ENCODE results near the gene SVIL.
"Not testable (repeated sequence)": the region's sequence is repeated elsewhere in the genome, so short reads cannot be mapped to it uniquely, and the experiment has no call there.

SVIL gene

DNA sequence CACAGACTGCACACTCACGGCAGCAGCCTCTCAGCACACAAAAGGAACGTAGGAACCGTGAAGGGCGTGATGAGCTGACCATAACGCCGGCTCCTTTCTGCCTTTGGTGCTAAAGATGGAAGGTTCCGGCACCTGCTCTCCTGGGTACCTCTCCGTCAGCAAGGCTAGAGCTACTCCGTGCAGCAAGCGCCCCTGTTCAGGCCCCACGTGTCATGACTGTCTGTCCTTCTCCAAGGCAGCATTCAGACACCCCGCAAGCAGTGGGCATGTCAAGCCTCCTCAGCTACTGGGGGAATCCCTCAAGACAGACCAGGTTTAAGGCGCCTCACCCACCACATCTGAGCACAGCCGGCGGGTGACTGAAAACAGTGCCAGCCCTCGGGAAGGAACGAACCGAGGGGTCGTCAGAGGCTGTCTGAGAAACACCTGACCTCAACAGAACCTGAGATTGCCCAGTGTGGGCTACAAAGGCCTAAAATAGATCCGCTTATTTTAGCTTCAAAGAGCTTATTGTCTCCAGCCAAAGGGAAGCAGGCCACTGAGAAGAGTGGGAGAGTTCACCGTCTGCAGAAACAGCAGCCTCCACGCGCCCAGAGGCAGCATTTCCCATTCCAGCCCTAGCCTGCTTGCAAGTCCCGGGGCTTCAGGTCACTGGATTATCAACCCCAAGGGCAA, 124.2 kb downstream of the SVIL start:
- DNase-seq, result not testable (repeated sequence)

- DNase-seq, result no peak
These were observed 126.1 kb downstream of the SVIL start for GRCh38 chr10:29508554-29509244.

- not testable (repeated sequence) for DNase-seq
These were observed 127.0 kb downstream of the SVIL start for GRCh38 chr10:29507750-29508149.

- DNase-seq, result not testable (repeated sequence)
These were observed 128.3 kb downstream of the SVIL start for GRCh38 chr10:29506324-29506921.

- no peak for DNase-seq
These were observed 132.4 kb downstream of the SVIL start for GRCh38 chr10:29502351-29502750.

DNA sequence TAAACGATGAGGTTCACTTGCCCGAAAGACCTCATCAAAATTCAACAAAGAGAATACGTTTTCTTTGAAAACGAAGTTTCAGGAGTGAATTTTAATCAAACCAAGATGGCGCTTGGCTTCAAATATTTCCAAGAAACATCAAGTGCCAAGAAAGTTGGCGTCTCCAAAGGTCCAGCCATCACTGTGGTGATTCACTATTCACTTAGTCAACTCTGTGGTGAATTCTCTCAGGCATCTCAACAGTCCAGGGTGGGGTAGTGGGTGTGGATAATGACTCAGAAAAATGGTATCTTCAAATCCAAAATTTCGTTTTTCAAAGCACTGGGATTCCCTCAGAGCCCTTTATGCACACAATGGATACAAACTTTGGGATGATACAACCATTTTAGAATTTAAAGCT, 133.1 kb downstream of the SVIL start:
- DNase-seq, result peak; percentile 96

DNA sequence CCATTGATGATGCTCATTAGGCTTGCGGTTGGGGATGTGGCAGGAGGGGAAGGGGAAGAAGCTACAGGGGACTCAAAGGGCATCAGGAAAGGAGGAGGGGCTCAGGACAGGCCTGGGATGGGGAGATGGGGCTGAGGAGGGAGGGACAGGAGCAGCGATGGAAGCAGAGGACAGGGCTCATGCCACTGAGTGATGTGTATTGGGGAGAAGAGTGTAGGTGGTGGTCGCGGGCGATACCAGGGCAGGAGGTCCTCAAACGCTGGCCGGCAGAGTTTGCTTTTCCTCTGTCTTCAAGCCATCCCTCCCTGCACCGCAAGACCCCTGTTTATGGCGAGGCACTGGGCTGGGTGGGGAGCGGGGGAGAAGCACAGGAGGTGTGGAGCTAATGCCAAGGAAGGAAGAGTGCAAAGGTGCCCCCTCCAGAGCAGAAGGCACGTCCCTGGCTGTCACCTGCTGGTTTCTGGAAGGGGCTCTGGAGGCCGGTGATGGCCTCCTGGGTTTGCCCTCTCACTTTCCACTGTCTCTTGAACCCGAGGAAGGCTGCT, 134.7 kb downstream of the SVIL start:
- DNase-seq, result no peak

DNA sequence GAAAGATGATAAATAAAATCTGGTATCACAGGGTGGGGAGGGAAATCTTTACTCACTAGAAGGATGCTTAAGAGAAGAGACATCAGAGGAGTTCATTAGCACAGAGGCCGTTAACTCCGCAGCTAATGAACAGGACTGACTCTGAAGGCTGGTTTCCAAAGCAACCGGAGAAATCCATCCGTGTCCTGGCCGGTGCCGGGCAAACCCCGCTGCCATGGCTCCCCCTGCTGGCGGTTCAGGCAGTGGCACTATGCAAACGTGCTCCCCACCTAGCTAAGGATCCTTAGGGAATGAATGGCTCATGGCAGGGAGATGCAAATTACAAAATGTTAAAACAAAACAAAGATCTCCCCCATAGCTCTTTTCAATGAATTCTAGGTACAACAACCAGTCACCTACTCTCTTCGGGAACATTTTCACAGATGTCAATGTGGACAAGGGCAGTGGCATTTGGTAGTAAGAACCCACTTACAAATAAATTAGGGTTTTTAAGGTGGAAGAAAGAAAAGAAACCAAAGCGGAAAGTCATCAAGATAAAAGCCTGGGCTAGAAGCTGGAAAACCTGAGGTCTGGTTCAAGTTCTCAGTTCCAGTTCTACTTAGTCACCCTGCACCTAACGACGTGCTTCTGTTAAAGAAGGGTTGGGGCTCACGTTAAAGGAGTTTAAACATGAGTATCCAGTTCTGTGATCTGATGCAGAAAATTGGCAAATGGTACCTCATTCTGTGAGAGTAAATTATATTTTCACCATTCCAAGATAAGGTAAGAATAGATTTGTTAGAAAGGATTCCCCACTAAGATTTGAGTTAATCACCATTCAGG, 138.2 kb downstream of the SVIL start:
- peak; percentile 61 for DNase-seq

- no peak for DNase-seq
These were observed 139.4 kb downstream of the SVIL start for GRCh38 chr10:29495366-29495765.

GRCh38 chr10:29493697-29494096, 141.1 kb downstream of the SVIL start:
- DNase-seq, result no peak

- DNase-seq, result no peak
These were observed 142.0 kb downstream of the SVIL start for GRCh38 chr10:29492774-29493173.

DNA sequence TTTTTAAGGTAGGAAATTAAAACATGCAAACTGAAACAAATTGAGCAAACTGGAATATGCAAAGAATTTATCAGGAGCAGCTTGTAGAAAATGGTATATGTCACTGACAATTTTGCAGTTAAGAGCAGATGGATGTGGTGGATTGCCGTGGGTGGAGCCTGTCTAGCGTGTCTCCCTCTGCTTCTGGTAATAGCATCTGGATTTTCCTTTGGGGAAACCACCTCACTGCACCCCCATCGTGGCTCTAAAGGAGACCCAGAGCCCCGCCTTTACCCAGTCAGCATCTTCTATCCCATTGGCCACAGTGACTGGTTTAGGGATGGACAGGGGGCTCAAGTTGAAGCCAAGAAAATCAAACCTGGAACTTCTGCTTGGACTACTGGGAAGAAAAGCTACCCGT, 142.9 kb downstream of the SVIL start:
- no peak for DNase-seq

GRCh38 chr10:29490781-29491280, 143.9 kb downstream of the SVIL start:
- DNase-seq, result not testable (repeated sequence)

- DNase-seq, result not testable (repeated sequence)
These were observed 146.3 kb downstream of the SVIL start for GRCh38 chr10:29488471-29488870.

- DNase-seq, result not testable (repeated sequence)
These were observed 146.9 kb downstream of the SVIL start for GRCh38 chr10:29487884-29488266.

- not testable (repeated sequence) for DNase-seq
These were observed 147.5 kb downstream of the SVIL start for GRCh38 chr10:29487032-29487883.

DNA sequence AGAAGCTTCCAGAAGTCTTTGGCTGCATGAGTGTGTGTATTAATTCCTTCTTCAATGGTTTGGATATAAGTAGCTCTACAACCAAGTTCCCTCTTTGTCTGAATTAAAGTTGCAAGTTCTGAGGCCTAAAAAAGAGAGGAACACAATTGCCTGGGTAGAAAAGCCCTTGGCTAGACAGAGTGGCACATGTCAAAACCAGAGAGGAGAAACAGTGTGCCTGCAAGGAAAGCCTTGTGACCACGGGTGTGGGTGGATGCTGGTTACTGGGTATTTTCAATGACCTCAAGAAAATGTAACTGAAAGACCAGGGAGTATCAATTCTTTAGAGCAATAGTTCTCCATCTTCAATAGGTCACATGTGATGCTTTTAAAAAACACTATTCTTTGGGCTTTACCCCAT, 148.3 kb downstream of the SVIL start:
- no peak for DNase-seq

DNA sequence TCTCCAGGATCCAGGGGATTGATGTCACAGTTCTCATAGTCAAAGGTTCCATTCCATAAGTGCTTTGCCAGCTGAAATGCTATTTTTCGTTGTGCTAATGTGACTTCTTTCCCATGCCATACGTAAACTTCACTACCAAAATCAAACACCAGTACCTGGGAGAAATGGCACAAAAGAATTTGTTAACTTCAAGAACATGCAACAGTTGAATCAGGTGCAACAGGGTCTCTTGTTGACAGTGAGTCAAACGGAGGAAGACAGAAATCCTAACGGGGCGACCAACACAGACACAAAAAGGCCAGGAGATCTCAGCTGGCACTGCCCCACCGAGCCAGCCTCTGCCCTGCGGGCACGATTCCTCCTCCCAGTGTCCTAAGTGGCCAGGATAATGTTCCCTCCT, 150.1 kb downstream of the SVIL start:
- not testable (repeated sequence) for DNase-seq

GRCh38 chr10:29482591-29483431, 152.0 kb downstream of the SVIL start:
- peak; percentile 87 for DNase-seq

DNA sequence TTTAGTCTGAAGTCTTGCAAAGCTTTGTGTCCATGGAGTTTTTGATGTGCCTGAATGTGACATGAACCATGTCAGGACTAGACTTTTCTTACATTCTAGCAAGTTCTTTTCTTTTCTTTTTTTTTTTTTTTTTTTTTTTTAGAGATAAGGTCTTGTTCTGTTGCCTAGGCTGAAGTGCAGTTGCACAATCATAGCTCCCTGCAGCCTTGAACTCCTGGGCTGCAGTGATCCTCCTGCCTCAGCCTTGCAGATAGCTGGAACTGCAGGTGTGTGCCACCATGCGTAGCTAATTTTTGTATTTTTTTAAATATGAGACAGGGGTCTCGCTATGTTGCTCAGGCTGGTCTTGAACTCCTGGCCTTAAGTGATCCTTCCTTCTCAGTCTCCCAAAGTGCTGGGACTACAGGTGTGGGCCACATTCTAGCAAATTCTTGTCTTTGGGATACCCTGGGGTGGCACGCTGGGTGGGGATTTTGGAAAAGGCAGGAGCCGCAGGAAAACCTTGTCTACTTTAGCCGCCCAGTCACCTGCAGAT, 152.8 kb downstream of the SVIL start:
- no peak for DNase-seq
